Measurements from ENCODE around the gene ATOH8.

ATOH8 gene

GRCh38 chr2:85753525-85754312 lies at the start of gene ATOH8:
TSS of gene ATOH8 (plus strand) at chr2:85753991. CDS start at chr2:85754190, 199 bp downstream.
- peak within 1 kb of the TSS; percentile 79 for H3K4me3 ChIP-seq (ENCODE audit: low read depth, low read length)
- TF ChIP-seq CTCF (IDR thresholded peaks at IDR 0.05; ENCODE audit: low read depth, low read length) = no peak

GRCh38 chr2:85704038-85704437 lies 49.8 kb upstream of the ATOH8 start:
- no peak overlapping the region for H3K4me3 ChIP-seq (ENCODE audit: low read depth, low read length)
- no peak for TF ChIP-seq CTCF (IDR thresholded peaks at IDR 0.05; ENCODE audit: low read depth, low read length)

GRCh38 chr2:85704800-85705679 lies 48.8 kb upstream of the ATOH8 start:
- no peak for TF ChIP-seq CTCF (IDR thresholded peaks at IDR 0.05; ENCODE audit: low read depth, low read length)
- H3K4me3 ChIP-seq (ENCODE audit: low read depth, low read length) = no peak overlapping the region

GRCh38 chr2:85705680-85706039 lies 48.1 kb upstream of the ATOH8 start:
- no peak overlapping the region for H3K4me3 ChIP-seq (ENCODE audit: low read depth, low read length)
- no peak for TF ChIP-seq CTCF (IDR thresholded peaks at IDR 0.05; ENCODE audit: low read depth, low read length)

GRCh38 chr2:85706063-85706462 lies 47.7 kb upstream of the ATOH8 start:
- no peak for TF ChIP-seq CTCF (IDR thresholded peaks at IDR 0.05; ENCODE audit: low read depth, low read length)
- H3K4me3 ChIP-seq (ENCODE audit: low read depth, low read length) = no peak overlapping the region

- no peak overlapping the region for H3K4me3 ChIP-seq (ENCODE audit: low read depth, low read length)
- no peak for TF ChIP-seq CTCF (IDR thresholded peaks at IDR 0.05; ENCODE audit: low read depth, low read length)
Measured at GRCh38 chr2:85706599-85707296, 47.0 kb upstream of the ATOH8 start.

Data from WI38 (cell line).